ENCODE measurements around the gene C4orf51. TPM values are rescaled to one million over a fixed set of nuclear protein-coding genes. Genes with fewer than 3 reads are reported as not detected.

Gene C4orf51
- polyA plus RNA-seq, 1 of the 3 experiments (the other 2 are of a cell fraction) = not detected

- TF ChIP-seq, protein P1, sequence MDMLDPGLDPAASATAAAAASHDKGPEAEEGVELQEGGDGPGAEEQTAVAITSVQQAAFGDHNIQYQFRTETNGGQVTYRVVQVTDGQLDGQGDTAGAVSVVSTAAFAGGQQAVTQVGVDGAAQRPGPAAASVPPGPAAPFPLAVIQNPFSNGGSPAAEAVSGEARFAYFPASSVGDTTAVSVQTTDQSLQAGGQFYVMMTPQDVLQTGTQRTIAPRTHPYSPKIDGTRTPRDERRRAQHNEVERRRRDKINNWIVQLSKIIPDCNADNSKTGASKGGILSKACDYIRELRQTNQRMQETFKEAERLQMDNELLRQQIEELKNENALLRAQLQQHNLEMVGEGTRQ (IDR thresholded peaks at IDR 0.05; ENCODE audit: borderline replicate concordance, low read depth, low read length) = no peak
- TF ChIP-seq TAF1 (IDR thresholded peaks at IDR 0.05; ENCODE audit: borderline replicate concordance, low read depth, low read length) (no peak), FOXM1 (IDR thresholded peaks at IDR 0.05; ENCODE audit: low read depth) (no peak), ELF1 (IDR thresholded peaks at IDR 0.05) (no peak), RXRA (IDR thresholded peaks at IDR 0.05; ENCODE audit: borderline replicate concordance, low read depth) (no peak), RCOR1 (IDR thresholded peaks at IDR 0.05; ENCODE audit: low read length) (no peak)
Measured at GRCh38 chr4:145773581-145774234, 93.8 kb downstream of the C4orf51 start (continued).

- H3K4me3 ChIP-seq (ENCODE audit: low read depth in 2 of 2, low read length in 1 of 2) = no peak overlapping the region
- no peaks in the 10 kb centered on the region for H3K79me2 ChIP-seq (ENCODE audit: insufficient read depth)
- H3F3A ChIP-seq (replicated peaks; ENCODE audit: insufficient read depth) = peaks cover 6% of the 10 kb centered on the region
- no peak overlapping the region for H3K4me2 ChIP-seq
- no peak overlapping the region for H3K9ac ChIP-seq
- no peaks in the 10 kb centered on the region for H3K27me3 ChIP-seq (ENCODE audit: insufficient read depth)
- H2AFZ ChIP-seq (ENCODE audit: low read depth) = no peak overlapping the region
- CTCF ChIA-PET = no interaction called here
- H3K9me3 ChIP-seq = no peaks in the 10 kb centered on the region
- no peaks in the 10 kb centered on the region for H4K20me1 ChIP-seq (ENCODE audit: insufficient read depth)
- H3K27ac ChIP-seq (ENCODE audit: low read depth in 2 of 2, low read length in 1 of 2) = no peak overlapping the region
- no peak for DNase-seq
- TF ChIP-seq JUND (IDR thresholded peaks at IDR 0.05) (no peak), TCF12 (IDR thresholded peaks at IDR 0.05) (no peak), RCOR1 (IDR thresholded peaks at IDR 0.05; ENCODE audit: low read length) (no peak), CHD2 (IDR thresholded peaks at IDR 0.05; ENCODE audit: low read length, partially characterized antibody) (no peak), SMC3 (IDR thresholded peaks at IDR 0.05; ENCODE audit: low read depth, low read length) (no peak), NRF1 (IDR thresholded peaks at IDR 0.05; ENCODE audit: low read depth, low read length) (no peak), GATA2 (CRISPR knock-in tag; IDR thresholded peaks at IDR 0.05) (no peak), ZBTB33 (IDR thresholded peaks at IDR 0.05; ENCODE audit: borderline replicate concordance, low read depth) (no peak), MXI1 (IDR thresholded peaks at IDR 0.05; ENCODE audit: low read depth, low read length) (no peak), NFIC (IDR thresholded peaks at IDR 0.05; ENCODE audit: borderline replicate concordance) (no peak), TAF1 (IDR thresholded peaks at IDR 0.05; ENCODE audit: borderline replicate concordance, low read depth, low read length) (no peak), FOSL2 (IDR thresholded peaks at IDR 0.05; ENCODE audit: borderline replicate concordance, low read depth) (no peak), YY1 (IDR thresholded peaks at IDR 0.05; ENCODE audit: low read depth) (no peak), EP300 (IDR thresholded peaks at IDR 0.05; ENCODE audit: borderline replicate concordance in 1 of 2, low read depth in 1 of 2, low read length in 1 of 2) (no peak), POLR2AphosphoS5 (IDR thresholded peaks at IDR 0.05; ENCODE audit: low read depth, low read length) (no peak), GABPA (IDR thresholded peaks at IDR 0.05; ENCODE audit: low read depth) (no peak)
- TF ChIP-seq, protein P2, sequence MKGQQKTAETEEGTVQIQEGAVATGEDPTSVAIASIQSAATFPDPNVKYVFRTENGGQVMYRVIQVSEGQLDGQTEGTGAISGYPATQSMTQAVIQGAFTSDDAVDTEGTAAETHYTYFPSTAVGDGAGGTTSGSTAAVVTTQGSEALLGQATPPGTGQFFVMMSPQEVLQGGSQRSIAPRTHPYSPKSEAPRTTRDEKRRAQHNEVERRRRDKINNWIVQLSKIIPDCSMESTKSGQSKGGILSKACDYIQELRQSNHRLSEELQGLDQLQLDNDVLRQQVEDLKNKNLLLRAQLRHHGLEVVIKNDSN (IDR thresholded peaks at IDR 0.05; ENCODE audit: borderline replicate concordance, low read depth) = no peak
- TF ChIP-seq, protein P3, sequence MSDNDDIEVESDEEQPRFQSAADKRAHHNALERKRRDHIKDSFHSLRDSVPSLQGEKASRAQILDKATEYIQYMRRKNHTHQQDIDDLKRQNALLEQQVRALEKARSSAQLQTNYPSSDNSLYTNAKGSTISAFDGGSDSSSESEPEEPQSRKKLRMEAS (IDR thresholded peaks at IDR 0.05; ENCODE audit: low read depth) = no peak
- TF ChIP-seq, protein P4, sequence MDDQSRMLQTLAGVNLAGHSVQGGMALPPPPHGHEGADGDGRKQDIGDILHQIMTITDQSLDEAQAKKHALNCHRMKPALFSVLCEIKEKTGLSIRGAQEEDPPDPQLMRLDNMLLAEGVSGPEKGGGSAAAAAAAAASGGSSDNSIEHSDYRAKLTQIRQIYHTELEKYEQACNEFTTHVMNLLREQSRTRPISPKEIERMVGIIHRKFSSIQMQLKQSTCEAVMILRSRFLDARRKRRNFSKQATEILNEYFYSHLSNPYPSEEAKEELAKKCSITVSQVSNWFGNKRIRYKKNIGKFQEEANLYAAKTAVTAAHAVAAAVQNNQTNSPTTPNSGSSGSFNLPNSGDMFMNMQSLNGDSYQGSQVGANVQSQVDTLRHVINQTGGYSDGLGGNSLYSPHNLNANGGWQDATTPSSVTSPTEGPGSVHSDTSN (IDR thresholded peaks at IDR 0.05) = no peak
- no peaks in the 10 kb centered on the region; a peak in 1 of 4 replicates for H3K4me1 ChIP-seq (ENCODE audit: control insufficient read depth in 1 of 2, insufficient read depth in 2 of 2, low read depth in 1 of 2, low read length in 1 of 2)
- 91% methylated on average over 6 of the region's 6 CpGs for WGBS (ENCODE audit: low lambda C conversion rate)
- no peaks in the 10 kb centered on the region for H3K9me2 ChIP-seq
- POLR2A ChIA-PET = no interaction called here
- peaks cover 48 to 68% of the 10 kb centered on the region in 2 experiments for H3K36me3 ChIP-seq (replicated peaks in 1 of 2; ENCODE audit: control insufficient read depth in 1 of 2, insufficient read depth in 2 of 2, low read length in 1 of 2)
Measured at GRCh38 chr4:145774473-145774872, 94.5 kb downstream of the C4orf51 start.
